ENCODE results near the gene XIRP2.
A peak's percentile ranks its signal among the peaks of the same experiment; 100 is the strongest.

XIRP2 gene

GRCh38 chr2:166960702-166961270 is 72.5 kb downstream of the XIRP2 start:
- peak in 1 of 2 experiments; percentile 13 for DNase-seq (ENCODE audit: low spot score in 2 of 2)
- H3K4me1 ChIP-seq, result peaks cover 19% of the 10 kb centered on the region
- no peaks in the 10 kb centered on the region for H3K36me3 ChIP-seq (replicated peaks)
- no peak overlapping the region for H3K4me3 ChIP-seq
- no peaks in the 10 kb centered on the region for H3K27me3 ChIP-seq (ENCODE audit: low read depth)
- in situ Hi-C loops (cut with MboI; ENCODE audit: low sequenced_read_pairs), result no loop called here
- H3K9me3 ChIP-seq, result no peaks in the 10 kb centered on the region

- H3K9me3 ChIP-seq, result no peaks in the 10 kb centered on the region
- peaks cover 19% of the 10 kb centered on the region for H3K4me1 ChIP-seq
- H3K27me3 ChIP-seq (ENCODE audit: low read depth), result no peaks in the 10 kb centered on the region
- no peak for DNase-seq (ENCODE audit: low spot score in 2 of 2)
- in situ Hi-C loops (cut with MboI; ENCODE audit: low sequenced_read_pairs), result no loop called here
- no peak overlapping the region for H3K4me3 ChIP-seq
- H3K36me3 ChIP-seq (replicated peaks), result no peaks in the 10 kb centered on the region
Measured at GRCh38 chr2:166961933-166962332, 73.7 kb downstream of the XIRP2 start.

DNA sequence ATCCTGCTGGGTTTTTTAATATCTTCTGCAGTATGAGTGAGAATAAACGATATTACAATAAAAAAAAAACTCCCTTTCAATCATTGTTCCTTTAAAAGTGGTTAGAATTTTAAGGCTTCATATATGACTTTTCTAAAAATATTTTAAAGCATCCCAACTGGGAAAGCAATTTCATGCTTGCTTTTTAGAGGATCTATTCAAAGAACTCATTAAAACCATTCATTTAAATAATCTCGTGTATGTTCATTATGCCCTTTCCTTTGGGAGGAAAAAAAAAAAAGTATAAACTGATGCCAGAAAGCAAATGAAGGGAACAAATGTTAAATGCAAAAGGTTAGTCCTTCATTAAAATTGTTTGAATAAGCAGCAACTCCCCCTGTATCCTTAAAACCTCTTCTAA is 81.2 kb downstream of the XIRP2 start:
- no peaks in the 10 kb centered on the region for H3K36me3 ChIP-seq (replicated peaks)
- H3K4me3 ChIP-seq, result no peak overlapping the region
- in situ Hi-C loops (cut with MboI; ENCODE audit: low sequenced_read_pairs), result no loop called here
- H3K27me3 ChIP-seq (ENCODE audit: low read depth), result no peaks in the 10 kb centered on the region
- no peaks in the 10 kb centered on the region for H3K9me3 ChIP-seq
- DNase-seq (ENCODE audit: low spot score in 2 of 2), result no peak
- peaks cover 8% of the 10 kb centered on the region for H3K4me1 ChIP-seq

- Histone ChIP-seq H3K27me3 (ENCODE audit: low read depth) (no peaks in the 10 kb centered on the region), H3K9me3 (no peaks in the 10 kb centered on the region), H3K4me1 (peaks cover 8% of the 10 kb centered on the region), H3K4me3 (no peak overlapping the region), H3K36me3 (replicated peaks) (no peaks in the 10 kb centered on the region)
- no peak for DNase-seq (ENCODE audit: low spot score in 2 of 2)
- in situ Hi-C loops (cut with MboI; ENCODE audit: low sequenced_read_pairs), result no loop called here
Measured at GRCh38 chr2:166972002-166972401, 83.7 kb downstream of the XIRP2 start.

- Histone ChIP-seq H3K4me3 (no peak overlapping the region), H3K27me3 (ENCODE audit: low read depth) (no peaks in the 10 kb centered on the region), H3K4me1 (peaks cover 8% of the 10 kb centered on the region), H3K9me3 (no peaks in the 10 kb centered on the region), H3K36me3 (replicated peaks) (no peaks in the 10 kb centered on the region)
- in situ Hi-C loops (cut with MboI; ENCODE audit: low sequenced_read_pairs), result no loop called here
- no peak for DNase-seq (ENCODE audit: low spot score in 2 of 2)
Measured at GRCh38 chr2:166972418-166972817, 84.1 kb downstream of the XIRP2 start.

DNA sequence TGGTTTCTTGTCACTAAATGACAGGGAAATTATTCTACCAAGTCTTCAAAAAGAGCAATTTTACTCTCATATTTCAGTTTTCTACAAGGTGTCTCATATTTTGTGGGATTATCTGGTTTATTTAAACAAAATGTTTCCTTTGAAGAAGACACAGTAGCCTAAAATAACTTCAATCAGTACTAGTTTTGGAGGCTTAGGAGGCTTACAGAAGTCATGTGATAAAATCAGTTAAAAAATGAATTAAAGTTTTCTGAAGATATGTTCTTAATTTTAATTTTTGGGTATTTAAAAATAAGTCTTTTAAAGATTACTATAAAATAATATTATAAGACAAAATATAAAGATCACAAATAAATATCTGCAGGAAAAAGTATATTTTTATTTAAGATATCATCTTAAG is 95.9 kb downstream of the XIRP2 start:
- no peak for DNase-seq (ENCODE audit: low spot score in 2 of 2)
- H3K4me1 ChIP-seq, result no peaks in the 10 kb centered on the region
- no peaks in the 10 kb centered on the region for H3K36me3 ChIP-seq (replicated peaks)
- H3K9me3 ChIP-seq, result no peaks in the 10 kb centered on the region
- in situ Hi-C loops (cut with MboI; ENCODE audit: low sequenced_read_pairs), result no loop called here
- no peak overlapping the region for H3K4me3 ChIP-seq
- no peaks in the 10 kb centered on the region for H3K27me3 ChIP-seq (ENCODE audit: low read depth)

- Histone ChIP-seq H3K9me3 (no peaks in the 10 kb centered on the region), H3K36me3 (replicated peaks) (no peaks in the 10 kb centered on the region), H3K27me3 (ENCODE audit: low read depth) (no peaks in the 10 kb centered on the region), H3K4me1 (no peaks in the 10 kb centered on the region), H3K4me3 (no peak overlapping the region)
- in situ Hi-C loops (cut with MboI; ENCODE audit: low sequenced_read_pairs), result no loop called here
- DNase-seq (ENCODE audit: low spot score in 2 of 2), result no peak
Measured at GRCh38 chr2:166984797-166985196, 96.5 kb downstream of the XIRP2 start.

- in situ Hi-C loops (cut with MboI; ENCODE audit: low sequenced_read_pairs), result no loop called here
- no peak for DNase-seq (ENCODE audit: low spot score in 2 of 2)
- Histone ChIP-seq H3K9me3 (no peaks in the 10 kb centered on the region), H3K27me3 (ENCODE audit: low read depth) (no peaks in the 10 kb centered on the region), H3K4me1 (no peaks in the 10 kb centered on the region), H3K36me3 (replicated peaks) (no peaks in the 10 kb centered on the region), H3K4me3 (no peak overlapping the region)
Measured at GRCh38 chr2:166994588-166995336, 106.5 kb downstream of the XIRP2 start.

DNA sequence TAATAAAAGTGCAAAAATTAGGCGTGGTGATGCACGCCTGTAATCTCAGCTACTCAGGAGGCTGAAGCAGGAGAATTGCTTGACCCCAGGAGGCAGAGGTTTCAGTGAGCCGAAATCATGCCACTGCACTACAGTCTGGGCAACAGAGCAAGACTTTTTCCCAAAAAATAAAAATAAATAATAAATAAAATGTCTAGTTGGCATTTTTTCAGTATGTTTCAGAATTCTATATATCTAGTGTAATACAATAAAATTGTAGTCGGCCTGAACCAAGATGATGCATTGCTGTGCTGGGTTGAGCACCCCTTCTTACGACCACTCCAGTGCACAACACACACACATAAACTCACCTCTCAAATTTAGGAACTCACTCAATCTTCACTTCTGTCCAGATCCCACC is 108.2 kb downstream of the XIRP2 start:
- H3K27me3 ChIP-seq (ENCODE audit: low read depth), result no peaks in the 10 kb centered on the region
- no peaks in the 10 kb centered on the region for H3K4me1 ChIP-seq
- DNase-seq (ENCODE audit: low spot score in 2 of 2), result no peak
- in situ Hi-C loops (cut with MboI; ENCODE audit: low sequenced_read_pairs), result no loop called here
- no peak overlapping the region for H3K4me3 ChIP-seq
- H3K9me3 ChIP-seq, result no peaks in the 10 kb centered on the region
- no peaks in the 10 kb centered on the region for H3K36me3 ChIP-seq (replicated peaks)

DNA sequence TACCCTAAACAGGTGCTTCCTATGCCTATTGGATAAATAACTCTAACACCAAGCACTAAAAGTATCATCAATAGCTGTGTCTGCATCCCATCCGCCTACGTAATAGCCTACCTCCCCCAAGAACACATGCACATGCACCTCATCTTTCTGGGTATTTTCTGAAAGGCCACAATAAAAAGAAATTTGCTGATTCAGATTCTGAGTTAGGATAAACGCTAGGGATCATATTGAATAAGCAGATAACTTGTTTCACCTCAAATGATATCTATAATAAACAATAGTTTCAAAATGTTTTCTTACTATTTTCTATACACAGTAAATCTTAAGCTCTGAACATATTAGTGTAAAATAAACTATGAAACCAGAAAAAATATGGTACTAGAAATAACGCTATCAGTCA is 112.9 kb downstream of the XIRP2 start:
- no peak for DNase-seq (ENCODE audit: low spot score in 2 of 2)
- no peaks in the 10 kb centered on the region for H3K36me3 ChIP-seq (replicated peaks)
- in situ Hi-C loops (cut with MboI; ENCODE audit: low sequenced_read_pairs), result no loop called here
- H3K4me1 ChIP-seq, result no peaks in the 10 kb centered on the region
- no peaks in the 10 kb centered on the region for H3K27me3 ChIP-seq (ENCODE audit: low read depth)
- no peak overlapping the region for H3K4me3 ChIP-seq
- no peaks in the 10 kb centered on the region for H3K9me3 ChIP-seq

- in situ Hi-C loops (cut with MboI; ENCODE audit: low sequenced_read_pairs), result no loop called here
- H3K4me1 ChIP-seq, result no peaks in the 10 kb centered on the region
- DNase-seq (ENCODE audit: low spot score in 2 of 2), result no peak
- H3K27me3 ChIP-seq (ENCODE audit: low read depth), result no peaks in the 10 kb centered on the region
- H3K4me3 ChIP-seq, result no peak overlapping the region
- H3K36me3 ChIP-seq (replicated peaks), result no peaks in the 10 kb centered on the region
- H3K9me3 ChIP-seq, result no peaks in the 10 kb centered on the region
Measured at GRCh38 chr2:167005096-167005495, 116.8 kb downstream of the XIRP2 start.

DNA sequence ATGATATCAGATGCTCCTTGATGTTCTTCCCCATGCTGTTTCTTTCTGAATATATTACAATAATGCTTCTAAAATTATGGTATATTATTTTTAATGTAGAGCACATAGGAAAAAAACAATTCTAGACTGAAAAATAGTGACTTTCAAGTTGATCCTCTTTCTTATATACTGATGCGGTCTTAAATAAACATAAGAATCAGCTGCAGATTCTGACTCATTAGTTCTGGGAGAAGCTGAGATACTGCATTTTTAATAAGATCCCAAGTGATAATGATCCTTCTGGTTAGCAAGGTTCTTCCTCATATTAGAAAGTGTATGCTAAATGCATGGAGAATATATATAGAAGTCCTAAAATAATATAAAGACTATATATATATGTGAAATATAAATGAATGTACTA is 124.9 kb downstream of the XIRP2 start:
- in situ Hi-C loops (cut with MboI; ENCODE audit: low sequenced_read_pairs), result no loop called here
- no peaks in the 10 kb centered on the region for H3K36me3 ChIP-seq (replicated peaks)
- no peaks in the 10 kb centered on the region for H3K9me3 ChIP-seq
- no peaks in the 10 kb centered on the region for H3K27me3 ChIP-seq (ENCODE audit: low read depth)
- no peak overlapping the region for H3K4me3 ChIP-seq
- no peak for DNase-seq (ENCODE audit: low spot score in 2 of 2)
- H3K4me1 ChIP-seq, result no peaks in the 10 kb centered on the region

DNA sequence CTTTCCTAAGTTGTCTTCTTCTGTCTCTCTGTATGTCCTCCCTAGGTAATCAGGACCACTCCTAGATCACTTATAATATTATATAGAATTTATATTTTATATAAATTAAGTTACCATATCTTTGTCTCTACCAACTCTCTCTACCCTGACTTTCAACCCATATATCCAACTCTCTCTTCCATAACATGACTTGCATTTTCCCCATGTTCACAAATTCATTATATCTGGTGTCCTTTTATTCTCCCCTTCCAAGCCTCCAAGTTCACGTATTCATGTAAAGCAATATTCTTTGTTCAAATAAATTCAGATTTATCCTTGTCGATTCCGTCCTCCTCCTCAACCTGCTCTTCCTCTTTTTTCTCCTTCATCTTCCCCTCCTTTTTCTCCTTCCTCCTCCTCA is 127.5 kb downstream of the XIRP2 start:
- Histone ChIP-seq H3K36me3 (replicated peaks) (no peaks in the 10 kb centered on the region), H3K27me3 (ENCODE audit: low read depth) (no peaks in the 10 kb centered on the region), H3K9me3 (no peaks in the 10 kb centered on the region), H3K4me1 (no peaks in the 10 kb centered on the region), H3K4me3 (no peak overlapping the region)
- DNase-seq (ENCODE audit: low spot score in 2 of 2), result no peak
- in situ Hi-C loops (cut with MboI; ENCODE audit: low sequenced_read_pairs), result no loop called here

DNA sequence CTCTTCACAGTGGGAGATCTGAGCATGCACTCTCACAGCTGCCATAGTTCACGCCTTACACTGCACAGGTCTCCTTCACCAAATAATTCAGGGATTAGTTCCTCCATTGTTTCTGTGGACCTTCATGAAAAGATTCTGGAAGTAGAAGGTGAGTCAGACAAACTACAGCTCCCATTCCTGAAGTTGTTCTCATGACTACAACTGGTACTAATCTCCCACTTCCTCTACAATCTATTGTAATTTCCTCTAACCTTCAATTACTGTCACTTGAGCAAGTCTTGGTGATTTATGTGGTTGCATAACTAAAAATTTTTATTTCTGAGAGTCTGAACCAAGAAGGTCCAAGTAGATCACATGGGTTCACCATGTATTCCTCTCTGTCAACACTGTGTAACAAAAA is 128.7 kb downstream of the XIRP2 start:
- DNase-seq (ENCODE audit: low spot score in 2 of 2), result no peak
- Histone ChIP-seq H3K9me3 (no peaks in the 10 kb centered on the region), H3K4me3 (no peak overlapping the region), H3K27me3 (ENCODE audit: low read depth) (no peaks in the 10 kb centered on the region), H3K4me1 (no peaks in the 10 kb centered on the region), H3K36me3 (replicated peaks) (no peaks in the 10 kb centered on the region)
- in situ Hi-C loops (cut with MboI; ENCODE audit: low sequenced_read_pairs), result no loop called here

DNA sequence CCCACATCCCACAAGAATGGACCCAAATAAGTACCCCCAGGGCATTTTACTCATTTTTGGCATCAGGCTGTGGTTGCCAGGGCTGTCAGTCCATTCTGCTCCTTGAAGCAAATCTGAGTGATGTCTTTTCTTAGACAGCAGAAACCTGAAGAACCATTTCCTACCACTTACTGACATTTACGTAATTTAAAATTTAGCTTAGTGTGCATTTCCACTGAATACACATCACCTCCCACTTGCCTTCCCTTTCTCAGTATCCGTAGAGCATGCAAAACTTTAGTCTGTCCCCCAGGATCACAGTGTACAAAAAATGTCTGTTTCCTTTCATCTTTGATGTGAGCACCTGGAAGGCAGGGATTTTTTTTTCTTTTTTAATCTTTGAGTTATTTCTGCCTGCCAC is 130.3 kb downstream of the XIRP2 start:
- H3K4me1 ChIP-seq, result no peaks in the 10 kb centered on the region
- in situ Hi-C loops (cut with MboI; ENCODE audit: low sequenced_read_pairs), result no loop called here
- H3K4me3 ChIP-seq, result no peak overlapping the region
- H3K9me3 ChIP-seq, result no peaks in the 10 kb centered on the region
- no peak for DNase-seq (ENCODE audit: low spot score in 2 of 2)
- H3K36me3 ChIP-seq (replicated peaks), result no peaks in the 10 kb centered on the region
- no peaks in the 10 kb centered on the region for H3K27me3 ChIP-seq (ENCODE audit: low read depth)

All from HAP-1 (cell line).